Measurements from ENCODE around the gene KRTAP12-1. TPM values are rescaled to one million over a fixed set of nuclear protein-coding genes. Genes with fewer than 3 reads are reported as not detected.
A peak's percentile ranks its signal among the peaks of the same experiment; 100 is the strongest.

KRTAP12-1 gene
- total and polyA plus RNA-seq, 4 donors: not detected

- Histone ChIP-seq H3K4me3 (no peak within 1 kb of the TSS), H3K36me3 (ENCODE audit: control insufficient read depth in 4 of 4, insufficient read depth in 4 of 4, low read length in 4 of 4) (no peaks in the 10 kb centered on the region), H3K27me3 (ENCODE audit: control insufficient read depth in 3 of 3, insufficient read depth in 3 of 3, low read length in 2 of 3) (peaks cover 0 to 3% (median 0%) of the 10 kb centered on the region in 3 donors), H3K4me1 (ENCODE audit: control insufficient read depth in 5 of 5, insufficient read depth in 5 of 5, low read length in 5 of 5) (peaks cover 0 to 5% (median 0%) of the 10 kb centered on the region in 5 donors), H3K9me3 (ENCODE audit: control insufficient read depth in 4 of 4, insufficient read depth in 3 of 4, low read length in 3 of 4) (peaks cover 0 to 11% (median 3%) of the 10 kb centered on the region in 4 donors), H3K9ac (ENCODE audit: insufficient read depth in 1 of 2, low read length in 2 of 2) (no peak within 1 kb of the TSS), H3K27ac (ENCODE audit: low read depth in 1 of 2, low read length in 1 of 2) (no peak within 1 kb of the TSS)
- TF ChIP-seq, protein P1, sequence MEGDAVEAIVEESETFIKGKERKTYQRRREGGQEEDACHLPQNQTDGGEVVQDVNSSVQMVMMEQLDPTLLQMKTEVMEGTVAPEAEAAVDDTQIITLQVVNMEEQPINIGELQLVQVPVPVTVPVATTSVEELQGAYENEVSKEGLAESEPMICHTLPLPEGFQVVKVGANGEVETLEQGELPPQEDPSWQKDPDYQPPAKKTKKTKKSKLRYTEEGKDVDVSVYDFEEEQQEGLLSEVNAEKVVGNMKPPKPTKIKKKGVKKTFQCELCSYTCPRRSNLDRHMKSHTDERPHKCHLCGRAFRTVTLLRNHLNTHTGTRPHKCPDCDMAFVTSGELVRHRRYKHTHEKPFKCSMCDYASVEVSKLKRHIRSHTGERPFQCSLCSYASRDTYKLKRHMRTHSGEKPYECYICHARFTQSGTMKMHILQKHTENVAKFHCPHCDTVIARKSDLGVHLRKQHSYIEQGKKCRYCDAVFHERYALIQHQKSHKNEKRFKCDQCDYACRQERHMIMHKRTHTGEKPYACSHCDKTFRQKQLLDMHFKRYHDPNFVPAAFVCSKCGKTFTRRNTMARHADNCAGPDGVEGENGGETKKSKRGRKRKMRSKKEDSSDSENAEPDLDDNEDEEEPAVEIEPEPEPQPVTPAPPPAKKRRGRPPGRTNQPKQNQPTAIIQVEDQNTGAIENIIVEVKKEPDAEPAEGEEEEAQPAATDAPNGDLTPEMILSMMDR (IDR thresholded peaks at IDR 0.05; ENCODE audit: control extremely low read depth, extremely low read depth): no peak
- DNase-seq (peak in 1 of 3 donors; percentile 29), ATAC-seq (ENCODE audit: insufficient read depth, low FRiP score) (no peak)
- 59 to 64% methylated on average over 18 to 21 of the region's 21 CpGs for WGBS, 2 donors
Measured at GRCh38 chr21:44637018-44637850, 44.7 kb downstream of the KRTAP12-1 start, which contains the start of gene KRTAP10-10. Gene KRTAP10-10, plus strand, starts transcription at chr21:44637356. Its CDS starts 62 bp downstream, at chr21:44637418.

GRCh38 chr21:44636209-44637017, 45.5 kb downstream of the KRTAP12-1 start:
- ATAC-seq (ENCODE audit: insufficient read depth, low FRiP score): no peak
- TF ChIP-seq, protein P1 (IDR thresholded peaks at IDR 0.05; ENCODE audit: control extremely low read depth, extremely low read depth): no peak
- Histone ChIP-seq H3K4me1 (ENCODE audit: control insufficient read depth in 5 of 5, insufficient read depth in 5 of 5, low read length in 5 of 5) (peaks cover 0 to 5% (median 0%) of the 10 kb centered on the region in 5 donors), H3K4me3 (no peak overlapping the region), H3K27ac (ENCODE audit: low read depth in 1 of 2, low read length in 1 of 2) (no peak overlapping the region), H3K27me3 (ENCODE audit: control insufficient read depth in 3 of 3, insufficient read depth in 3 of 3, low read length in 2 of 3) (peaks cover 0 to 3% (median 0%) of the 10 kb centered on the region in 3 donors), H3K9ac (ENCODE audit: insufficient read depth in 1 of 2, low read length in 2 of 2) (no peak overlapping the region), H3K9me3 (ENCODE audit: control insufficient read depth in 4 of 4, insufficient read depth in 3 of 4, low read length in 3 of 4) (peaks cover 0 to 11% (median 5%) of the 10 kb centered on the region in 4 donors), H3K36me3 (ENCODE audit: control insufficient read depth in 4 of 4, insufficient read depth in 4 of 4, low read length in 4 of 4) (no peaks in the 10 kb centered on the region)
- WGBS, 2 donors: 82 to 86% methylated on average over 15 of the region's 15 CpGs
- no peak for DNase-seq

DNA sequence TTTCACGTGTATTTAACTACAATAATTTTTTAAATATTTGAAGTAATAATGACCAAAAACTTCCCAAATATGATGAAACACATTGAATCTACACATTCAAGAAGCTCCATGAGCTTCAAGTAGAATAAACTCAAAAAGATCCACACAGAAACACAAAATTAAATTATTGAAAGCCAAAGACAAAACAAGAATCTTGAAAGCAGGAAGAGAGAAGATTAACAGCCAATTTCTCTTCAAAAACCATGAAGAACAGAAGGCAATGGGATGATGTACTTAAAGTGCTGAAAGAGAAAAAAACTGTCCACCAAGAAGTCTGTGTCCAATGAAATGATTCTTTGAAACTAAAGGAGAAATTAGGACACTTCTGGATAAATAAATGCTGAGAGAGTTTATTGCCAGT, 49.9 kb downstream of the KRTAP12-1 start:
- 84 to 95% methylated on average over 1 of the region's 1 CpG for WGBS, 2 donors
- TF ChIP-seq, protein P1 (IDR thresholded peaks at IDR 0.05; ENCODE audit: control extremely low read depth, extremely low read depth): no peak
- H3K27me3 ChIP-seq (ENCODE audit: control insufficient read depth in 3 of 3, insufficient read depth in 3 of 3, low read length in 2 of 3): peaks cover 0 to 3% (median 0%) of the 10 kb centered on the region in 3 donors
- peaks cover 0 to 9% (median 6%) of the 10 kb centered on the region in 4 donors for H3K9me3 ChIP-seq (ENCODE audit: control insufficient read depth in 4 of 4, insufficient read depth in 3 of 4, low read length in 3 of 4)
- H3K4me1 ChIP-seq (ENCODE audit: control insufficient read depth in 5 of 5, insufficient read depth in 5 of 5, low read length in 5 of 5): peaks cover 0 to 2% (median 0%) of the 10 kb centered on the region in 5 donors
- H3K27ac ChIP-seq (ENCODE audit: low read depth in 1 of 2, low read length in 1 of 2): no peak overlapping the region
- H3K36me3 ChIP-seq (ENCODE audit: control insufficient read depth in 4 of 4, insufficient read depth in 4 of 4, low read length in 4 of 4): no peaks in the 10 kb centered on the region
- no peak overlapping the region for H3K4me3 ChIP-seq
- DNase-seq (no peak), ATAC-seq (ENCODE audit: insufficient read depth, low FRiP score) (no peak)
- H3K9ac ChIP-seq (ENCODE audit: insufficient read depth in 1 of 2, low read length in 2 of 2): no peak overlapping the region

Small RNAs within 50 kb of the gene (small RNA-seq; reads per million reads assigned to genes)
- gene KRTAP12-6P (ENCODE audit: low replicate concordance): not detected

Other genes with a start within 250 kb of the KRTAP12-1 start
- gene LRRC3, start 226.7 kb downstream of the KRTAP12-1 start, total RNA-seq: 1 to 10 TPM; 2.8 to 3.6 TPM
- gene LRRC3, start 226.7 kb downstream of the KRTAP12-1 start, polyA plus RNA-seq: 1 to 10 TPM; 1.4 to 2.0 TPM
- gene KRTAP10-1, start 142.0 kb downstream of the KRTAP12-1 start, total RNA-seq: not detected
- gene KRTAP10-1, start 142.0 kb downstream of the KRTAP12-1 start, polyA plus RNA-seq: not detected
- gene KRTAP10-2, start 130.7 kb downstream of the KRTAP12-1 start, total RNA-seq: not detected
- gene KRTAP10-2, start 130.7 kb downstream of the KRTAP12-1 start, polyA plus RNA-seq: not detected
- not detected for gene KRTAP10-3, start 123.4 kb downstream of the KRTAP12-1 start, total RNA-seq
- gene KRTAP10-3, start 123.4 kb downstream of the KRTAP12-1 start, polyA plus RNA-seq: not detected
- gene KRTAP10-4, start 108.4 kb downstream of the KRTAP12-1 start, total RNA-seq: not detected
- not detected for gene KRTAP10-4, start 108.4 kb downstream of the KRTAP12-1 start, polyA plus RNA-seq
- not detected for gene KRTAP10-5, start 101.6 kb downstream of the KRTAP12-1 start, total RNA-seq
- not detected for gene KRTAP10-5, start 101.6 kb downstream of the KRTAP12-1 start, polyA plus RNA-seq
- not detected for gene KRTAP10-6, start 89.7 kb downstream of the KRTAP12-1 start, total RNA-seq
- not detected for gene KRTAP10-6, start 89.7 kb downstream of the KRTAP12-1 start, polyA plus RNA-seq
- gene KRTAP10-7, start 81.6 kb downstream of the KRTAP12-1 start, total RNA-seq: not detected
- gene KRTAP10-7, start 81.6 kb downstream of the KRTAP12-1 start, polyA plus RNA-seq: not detected
- not detected for gene KRTAP10-8, start 70.1 kb downstream of the KRTAP12-1 start, total RNA-seq
- not detected for gene KRTAP10-8, start 70.1 kb downstream of the KRTAP12-1 start, polyA plus RNA-seq
- not detected for gene KRTAP10-9, start 55.1 kb downstream of the KRTAP12-1 start, total RNA-seq
- gene KRTAP10-9, start 55.1 kb downstream of the KRTAP12-1 start, polyA plus RNA-seq: not detected
- not detected for gene KRTAP10-10, start 44.8 kb downstream of the KRTAP12-1 start, total RNA-seq
- not detected for gene KRTAP10-10, start 44.8 kb downstream of the KRTAP12-1 start, polyA plus RNA-seq
- not detected for gene KRTAP10-11, start 35.7 kb downstream of the KRTAP12-1 start, total RNA-seq
- not detected for gene KRTAP10-11, start 35.7 kb downstream of the KRTAP12-1 start, polyA plus RNA-seq
- not detected for gene KRTAP12-4, start 27.5 kb downstream of the KRTAP12-1 start, total RNA-seq
- not detected for gene KRTAP12-4, start 27.5 kb downstream of the KRTAP12-1 start, polyA plus RNA-seq
- not detected for gene KRTAP12-3, start 24.2 kb downstream of the KRTAP12-1 start, total RNA-seq
- gene KRTAP12-3, start 24.2 kb downstream of the KRTAP12-1 start, polyA plus RNA-seq: not detected
- not detected for gene KRTAP12-2, start 15.2 kb downstream of the KRTAP12-1 start, total RNA-seq
- not detected for gene KRTAP12-2, start 15.2 kb downstream of the KRTAP12-1 start, polyA plus RNA-seq
- gene KRTAP10-12, start 15.0 kb upstream of the KRTAP12-1 start, total RNA-seq: not detected
- not detected for gene KRTAP10-12, start 15.0 kb upstream of the KRTAP12-1 start, polyA plus RNA-seq
- 1 to 10 TPM in 1 of 2 donors, under 1 TPM in 1; 0.43 to 2.1 TPM for gene TSPEAR, start 29.4 kb upstream of the KRTAP12-1 start, total RNA-seq
- gene TSPEAR, start 29.4 kb upstream of the KRTAP12-1 start, polyA plus RNA-seq: under 1 TPM; 0.02 to 0.12 TPM
- gene UBE2G2, start 119.7 kb upstream of the KRTAP12-1 start, total RNA-seq: 10 to 100 TPM; 87.0 to 93.2 TPM
- gene UBE2G2, start 119.7 kb upstream of the KRTAP12-1 start, polyA plus RNA-seq: 10 to 100 TPM; 35.6 to 48.0 TPM
- 10 to 100 TPM; 45.5 to 86.5 TPM for gene SUMO3, start 135.9 kb upstream of the KRTAP12-1 start, total RNA-seq
- 10 to 100 TPM; 40.4 to 96.4 TPM for gene SUMO3, start 135.9 kb upstream of the KRTAP12-1 start, polyA plus RNA-seq
- gene PTTG1IP, start 191.5 kb upstream of the KRTAP12-1 start, total RNA-seq: 100 to 1,000 TPM; 243 to 247 TPM
- gene PTTG1IP, start 191.5 kb upstream of the KRTAP12-1 start, polyA plus RNA-seq: 100 to 1,000 TPM; 139 to 209 TPM
- gene ITGB2, start 238.7 kb upstream of the KRTAP12-1 start, total RNA-seq: 100 to 1,000 TPM in 1 of 2 donors, 10 to 100 TPM in 1; 52.9 to 246 TPM
- 100 to 1,000 TPM; 128 to 376 TPM for gene ITGB2, start 238.7 kb upstream of the KRTAP12-1 start, polyA plus RNA-seq

Measured in lung (tissue), 13 donors.